Bronchial epithelial cell (primary cell): ENCODE measurements around the gene USH2A. TPM values are rescaled to one million over a fixed set of nuclear protein-coding genes. Genes with fewer than 3 reads are reported as not detected.

ENCODE experiments used
- DNase-seq: peaks from one replicate; pipeline ENCODE4 v3.0.0-alpha.2; 2010; ENCODE audit warnings: low read depth
- FAIRE-seq: peaks from 2 replicates; lab custom pipeline; 2011; peaks lifted over from hg19 to GRCh38; lab: Jason Lieb, UNC
- H3K27me3 ChIP-seq: 2 replicates; pipeline ENCODE4 v1.5.1; 2011; ENCODE audit warnings: low read length; ENCODE audit not compliant: control insufficient read depth, insufficient read depth
- H3K36me3 ChIP-seq: 2 replicates; pipeline ENCODE4 v1.5.1; 2011; ENCODE audit warnings: low read length; ENCODE audit not compliant: control insufficient read depth, insufficient read depth
- H3K4me3 ChIP-seq: 2 replicates; pipeline ENCODE4 v1.5.1; 2011; ENCODE audit warnings: mild to moderate bottlenecking, low read depth, low read length, control low read depth
- total RNA-seq: library from RNA; depleted of rRNA; stranded (reverse); fragments of >200 nt; gene quantifications from 2 replicates; pipeline ENCODE4 v1.2.1, GENCODE V29; 2014
- TF ChIP-seq, protein P1 (sequence below): IDR thresholded peaks from 2 replicates; pipeline ENCODE4 v1.5.1; 2011; ENCODE audit warnings: mild to moderate bottlenecking, moderate library complexity, low read length, control low read depth, inconsistent platforms; ENCODE audit not compliant: insufficient read depth, severe bottlenecking

The USH2A gene
- total RNA-seq, 1 donor from 2014 or later = not detected

DNA sequence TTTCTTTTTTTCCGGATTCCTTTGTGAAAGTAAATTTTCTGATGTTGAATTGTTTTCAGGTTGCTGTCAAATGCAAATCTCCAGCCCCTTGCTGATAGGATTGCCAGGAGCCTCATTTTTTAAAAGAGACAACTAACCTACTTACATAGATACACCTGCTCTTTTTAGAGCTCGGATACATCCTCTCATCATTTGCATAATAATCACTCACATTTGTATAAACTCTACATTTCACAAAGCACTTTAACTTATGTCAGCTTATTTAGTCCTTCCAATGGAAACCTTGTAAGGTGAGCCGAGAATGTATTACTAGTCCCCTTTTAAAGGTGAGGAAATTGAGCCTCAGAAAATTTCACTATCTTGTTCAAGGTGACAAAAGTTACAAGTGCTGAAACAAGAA is 771.4 kb downstream of the USH2A start:
- no peaks in the 10 kb centered on the region for H3K27me3 ChIP-seq
- TF ChIP-seq, protein P1, sequence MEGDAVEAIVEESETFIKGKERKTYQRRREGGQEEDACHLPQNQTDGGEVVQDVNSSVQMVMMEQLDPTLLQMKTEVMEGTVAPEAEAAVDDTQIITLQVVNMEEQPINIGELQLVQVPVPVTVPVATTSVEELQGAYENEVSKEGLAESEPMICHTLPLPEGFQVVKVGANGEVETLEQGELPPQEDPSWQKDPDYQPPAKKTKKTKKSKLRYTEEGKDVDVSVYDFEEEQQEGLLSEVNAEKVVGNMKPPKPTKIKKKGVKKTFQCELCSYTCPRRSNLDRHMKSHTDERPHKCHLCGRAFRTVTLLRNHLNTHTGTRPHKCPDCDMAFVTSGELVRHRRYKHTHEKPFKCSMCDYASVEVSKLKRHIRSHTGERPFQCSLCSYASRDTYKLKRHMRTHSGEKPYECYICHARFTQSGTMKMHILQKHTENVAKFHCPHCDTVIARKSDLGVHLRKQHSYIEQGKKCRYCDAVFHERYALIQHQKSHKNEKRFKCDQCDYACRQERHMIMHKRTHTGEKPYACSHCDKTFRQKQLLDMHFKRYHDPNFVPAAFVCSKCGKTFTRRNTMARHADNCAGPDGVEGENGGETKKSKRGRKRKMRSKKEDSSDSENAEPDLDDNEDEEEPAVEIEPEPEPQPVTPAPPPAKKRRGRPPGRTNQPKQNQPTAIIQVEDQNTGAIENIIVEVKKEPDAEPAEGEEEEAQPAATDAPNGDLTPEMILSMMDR = no peak
- FAIRE-seq = no peak
- DNase-seq = no peak
- no peak overlapping the region for H3K4me3 ChIP-seq
- no peaks in the 10 kb centered on the region for H3K36me3 ChIP-seq

DNA sequence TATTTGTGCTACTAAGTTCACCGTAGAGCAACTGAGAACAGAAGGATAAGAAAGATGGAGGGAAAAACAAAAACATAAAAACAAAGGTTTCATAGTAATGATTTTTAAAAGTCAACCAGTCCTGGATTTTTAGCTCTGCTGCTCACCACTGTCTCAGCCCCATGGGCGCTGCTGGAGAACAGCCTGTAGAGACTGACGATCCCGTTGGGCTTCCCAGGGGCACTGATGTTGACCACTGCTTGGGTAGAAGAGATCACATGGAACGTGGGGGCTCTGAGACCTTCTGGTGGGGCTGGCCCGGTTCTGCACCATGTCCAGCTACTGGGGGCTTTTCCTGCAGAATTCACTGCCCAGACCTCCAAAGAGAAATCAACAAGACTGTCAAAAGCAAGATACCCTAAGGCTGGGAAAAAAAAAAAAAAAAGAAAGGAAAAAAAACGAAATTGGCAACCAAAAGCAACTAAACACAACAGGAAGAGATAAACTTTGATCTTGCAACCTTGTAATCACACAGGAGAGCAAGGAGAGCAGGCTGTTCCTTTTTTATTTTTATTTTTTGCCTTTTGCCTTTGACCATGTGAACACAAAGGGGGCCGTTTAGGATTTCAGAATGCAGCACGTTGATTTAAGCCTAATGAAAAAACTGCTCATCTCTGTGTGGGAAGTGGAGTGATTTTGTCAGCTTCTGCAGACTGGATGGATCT is 772.6 kb downstream of the USH2A start:
- Histone ChIP-seq H3K27me3 (no peaks in the 10 kb centered on the region), H3K36me3 (no peaks in the 10 kb centered on the region), H3K4me3 (no peak overlapping the region)
- TF ChIP-seq, protein P1 = no peak
- FAIRE-seq = no peak
- no peak for DNase-seq

DNA sequence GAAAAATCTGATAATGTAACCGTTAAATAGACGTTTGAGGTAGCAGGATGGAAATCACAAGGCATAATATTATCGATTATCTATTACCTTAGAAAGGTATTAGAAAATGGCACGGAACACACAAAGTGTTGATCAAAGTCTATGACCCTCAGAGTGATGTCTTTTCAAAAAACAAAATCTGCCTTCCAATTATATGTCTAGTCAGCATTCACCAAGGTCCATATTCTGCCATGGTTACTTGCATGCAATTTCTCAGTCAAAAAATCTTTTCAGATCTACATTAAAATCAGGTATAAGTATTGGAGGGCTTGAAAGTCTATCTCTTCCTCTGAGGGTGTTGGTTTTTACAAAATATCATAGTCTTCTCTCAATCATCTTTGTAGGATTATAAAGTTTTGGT is 774.3 kb downstream of the USH2A start:
- Histone ChIP-seq H3K36me3 (no peaks in the 10 kb centered on the region), H3K4me3 (no peak overlapping the region), H3K27me3 (no peaks in the 10 kb centered on the region)
- no peak for FAIRE-seq
- no peak for DNase-seq
- TF ChIP-seq, protein P1 = no peak

DNA sequence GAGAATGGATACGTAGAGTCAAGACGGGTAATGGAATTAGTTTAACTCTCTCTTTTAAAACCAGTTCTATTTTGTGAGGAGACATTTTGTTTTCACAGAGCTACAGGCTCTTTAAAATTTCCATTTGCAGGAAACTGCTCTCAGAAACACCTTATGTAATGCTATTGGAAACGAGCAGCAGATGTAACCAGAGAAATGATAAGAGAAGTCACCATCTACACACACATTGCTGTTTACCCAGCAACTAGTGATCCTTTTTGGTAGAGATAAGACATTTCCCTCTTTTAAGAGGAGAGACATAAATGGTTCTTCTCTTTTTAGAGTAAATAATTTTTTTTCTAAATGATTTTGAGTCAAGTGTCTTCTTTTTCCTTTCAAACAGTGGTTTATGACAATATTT is 775.5 kb downstream of the USH2A start:
- Histone ChIP-seq H3K36me3 (no peaks in the 10 kb centered on the region), H3K27me3 (no peaks in the 10 kb centered on the region), H3K4me3 (no peak overlapping the region)
- TF ChIP-seq, protein P1 = no peak
- FAIRE-seq (no peak), DNase-seq (no peak)

DNA sequence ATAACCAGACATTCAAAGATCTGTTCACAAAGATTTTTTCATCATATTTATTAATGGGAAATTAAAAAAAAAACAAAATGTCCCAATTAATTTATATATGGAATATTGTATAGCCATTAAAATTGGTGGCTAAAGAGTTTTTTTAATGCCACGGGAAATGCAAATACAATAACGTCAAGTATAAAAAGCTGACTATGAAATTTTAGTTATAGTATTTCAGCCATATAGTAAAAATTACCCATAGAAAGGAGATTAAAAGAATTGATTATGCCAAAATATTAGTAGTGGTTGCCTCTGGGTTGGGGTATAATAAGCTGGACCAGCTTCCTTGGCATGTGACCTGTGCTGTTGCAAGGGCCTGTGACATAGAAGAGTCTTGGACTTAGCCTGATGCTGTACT is 777.4 kb downstream of the USH2A start:
- no peaks in the 10 kb centered on the region for H3K36me3 ChIP-seq
- DNase-seq = no peak
- no peak for FAIRE-seq
- no peak overlapping the region for H3K4me3 ChIP-seq
- TF ChIP-seq, protein P1 = no peak
- H3K27me3 ChIP-seq = no peaks in the 10 kb centered on the region

DNA sequence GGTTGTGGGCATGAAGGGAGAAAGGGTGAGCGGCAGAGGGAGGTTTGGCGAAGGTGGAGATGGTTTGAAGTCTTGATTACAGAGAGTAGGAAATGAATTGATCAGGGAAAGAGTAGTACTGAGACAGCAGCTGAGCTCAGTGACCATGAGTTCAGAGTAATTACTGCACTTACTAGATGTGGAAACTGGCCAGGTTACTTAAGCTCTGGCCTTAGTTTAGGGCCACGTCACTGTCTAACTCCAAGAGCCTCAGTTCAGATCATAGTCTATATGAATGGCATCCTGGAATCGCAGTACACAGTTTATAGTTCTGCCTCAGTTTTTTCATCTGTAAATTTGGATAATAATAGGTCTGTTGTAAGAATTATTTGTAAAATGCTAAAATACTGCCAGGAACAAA is 778.1 kb downstream of the USH2A start:
- TF ChIP-seq, protein P1 = no peak
- H3K27me3 ChIP-seq = no peaks in the 10 kb centered on the region
- H3K36me3 ChIP-seq = no peaks in the 10 kb centered on the region
- FAIRE-seq (no peak), DNase-seq (no peak)
- H3K4me3 ChIP-seq = no peak overlapping the region
